ENCODE data around the gene CITED4. TPM values are rescaled to one million over a fixed set of nuclear protein-coding genes. Genes with fewer than 3 reads are reported as not detected.

Gene CITED4
- total RNA-seq, 5 donors from 2014 or later (not counting 1 experiment from before 2014, with no cell fraction given), result 23.4 to 37.0 (median 28.4) TPM

- Histone ChIP-seq H3K27ac (ENCODE audit: low read length) (no peak overlapping the region), H3K36me3 (ENCODE audit: control insufficient read depth in 2 of 2, extremely low read depth in 1 of 2, insufficient read depth in 1 of 2, low read length in 1 of 2) (no peaks in the 10 kb centered on the region), H3K27me3 (replicated peaks in 1 of 2; ENCODE audit: control insufficient read depth in 2 of 2, extremely low read depth in 1 of 2, insufficient read depth in 2 of 2, low read length in 1 of 2) (peaks cover 2 to 48% of the 10 kb centered on the region in 2 experiments), H3K9me3 (no peaks in the 10 kb centered on the region), H3K4me3 (ENCODE audit: control insufficient read depth in 1 of 2, extremely low read depth in 1 of 2, low read length in 1 of 2) (no peak overlapping the region), H3K4me1 (ENCODE audit: control insufficient read depth in 1 of 2, extremely low read depth in 1 of 2, insufficient read depth in 2 of 2, low read length in 2 of 2) (peaks cover 0 to 4% of the 10 kb centered on the region in 2 experiments)
- ChIA-PET POLR2A (no interaction called here), CTCF (no interaction called here)
- no peak for DNase-seq
- no peak for ATAC-seq (replicated peaks in 1 of 4)
- H3K9me3 Mint-ChIP-seq, result no peaks in the 10 kb centered on the region
- H3K36me3 Mint-ChIP-seq, result no peaks in the 10 kb centered on the region
- H3K27me3 Mint-ChIP-seq, result peaks cover 41 to 48% of the 10 kb centered on the region in 2 donors
- peaks cover 3 to 13% (median 6%) of the 10 kb centered on the region in 3 donors for H3K4me1 Mint-ChIP-seq
- H3K27ac Mint-ChIP-seq, result no peak overlapping the region
- H3K4me3 Mint-ChIP-seq, result no peak overlapping the region
- WGBS (ENCODE audit: insufficient coverage), result 88% methylated on average over 6 of the region's 6 CpGs
These were observed 25.5 kb upstream of the CITED4 start for GRCh38 chr1:40887652-40888051.

DNA sequence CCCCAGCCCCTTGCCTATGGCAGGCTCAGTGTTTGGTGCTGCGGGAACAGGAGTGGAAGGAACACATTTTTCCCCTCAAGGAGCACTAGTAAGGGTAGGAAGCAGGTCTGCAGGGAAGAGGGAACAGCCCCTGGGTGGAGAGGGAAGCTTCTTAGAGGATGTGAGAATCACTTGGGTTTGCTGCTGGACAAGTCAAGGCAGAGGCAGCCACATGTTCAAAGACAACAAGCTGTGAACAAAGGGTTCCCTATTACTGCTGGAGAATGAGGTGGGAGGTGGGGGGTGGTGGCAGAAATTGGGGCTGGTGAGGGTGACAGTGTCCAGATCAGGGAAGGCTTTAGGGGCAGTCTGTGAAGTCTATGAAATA, 24.8 kb upstream of the CITED4 start:
- Histone ChIP-seq H3K36me3 (ENCODE audit: control insufficient read depth in 2 of 2, extremely low read depth in 1 of 2, insufficient read depth in 1 of 2, low read length in 1 of 2) (no peaks in the 10 kb centered on the region), H3K27ac (ENCODE audit: low read length) (no peak overlapping the region), H3K27me3 (replicated peaks in 1 of 2; ENCODE audit: control insufficient read depth in 2 of 2, extremely low read depth in 1 of 2, insufficient read depth in 2 of 2, low read length in 1 of 2) (peaks cover 2 to 53% of the 10 kb centered on the region in 2 experiments), H3K4me1 (ENCODE audit: control insufficient read depth in 1 of 2, extremely low read depth in 1 of 2, insufficient read depth in 2 of 2, low read length in 2 of 2) (peaks cover 0 to 4% of the 10 kb centered on the region in 2 experiments), H3K4me3 (ENCODE audit: control insufficient read depth in 1 of 2, extremely low read depth in 1 of 2, low read length in 1 of 2) (no peak overlapping the region), H3K9me3 (no peaks in the 10 kb centered on the region)
- Mint-ChIP-seq H3K4me3 (no peak overlapping the region), H3K4me1 (peaks cover 3 to 13% (median 6%) of the 10 kb centered on the region in 3 donors), H3K36me3 (no peaks in the 10 kb centered on the region), H3K27me3 (peaks cover 44 to 52% of the 10 kb centered on the region in 2 donors), H3K9me3 (no peaks in the 10 kb centered on the region), H3K27ac (no peak overlapping the region)
- CTCF ChIA-PET, result no interaction called here
- no peak for DNase-seq
- WGBS (ENCODE audit: insufficient coverage), result no CpG with 5 or more reads among the region's 1 CpG
- POLR2A ChIA-PET, result interaction anchor here in 1 of 2 donors (0.6 kb wide), 1 partner anchor 411 kb away, joined by 6 read pairs; no protein-coding TSS in a partner anchor
- ATAC-seq (replicated peaks in 1 of 4), result no peak

- Mint-ChIP-seq H3K36me3 (no peaks in the 10 kb centered on the region), H3K4me1 (peaks cover 3 to 13% (median 6%) of the 10 kb centered on the region in 3 donors), H3K27me3 (peaks cover 44 to 53% of the 10 kb centered on the region in 2 donors), H3K9me3 (no peaks in the 10 kb centered on the region), H3K27ac (peak overlapping the region in 1 of 2 donors; percentile 8), H3K4me3 (peak overlapping the region in 1 of 3 donors; percentile 9)
- Histone ChIP-seq H3K36me3 (ENCODE audit: control insufficient read depth in 2 of 2, extremely low read depth in 1 of 2, insufficient read depth in 1 of 2, low read length in 1 of 2) (no peaks in the 10 kb centered on the region), H3K4me3 (ENCODE audit: control insufficient read depth in 1 of 2, extremely low read depth in 1 of 2, low read length in 1 of 2) (no peak overlapping the region), H3K9me3 (no peaks in the 10 kb centered on the region), H3K27ac (ENCODE audit: low read length) (no peak overlapping the region), H3K4me1 (ENCODE audit: control insufficient read depth in 1 of 2, extremely low read depth in 1 of 2, insufficient read depth in 2 of 2, low read length in 2 of 2) (peaks cover 0 to 4% of the 10 kb centered on the region in 2 experiments), H3K27me3 (replicated peaks in 1 of 2; ENCODE audit: control insufficient read depth in 2 of 2, extremely low read depth in 1 of 2, insufficient read depth in 2 of 2, low read length in 1 of 2) (peaks cover 2 to 57% of the 10 kb centered on the region in 2 experiments)
- 67% methylated on average over 3 of the region's 7 CpGs for WGBS (ENCODE audit: insufficient coverage)
- POLR2A ChIA-PET, result interaction anchor here in 1 of 2 donors (0.6 kb wide), 1 partner anchor 411 kb away, joined by 6 read pairs; no protein-coding TSS in a partner anchor
- no peak for DNase-seq
- ATAC-seq (replicated peaks in 1 of 4), result no peak
- CTCF ChIA-PET, result no interaction called here
These were observed 24.3 kb upstream of the CITED4 start for GRCh38 chr1:40886318-40887011.

DNA sequence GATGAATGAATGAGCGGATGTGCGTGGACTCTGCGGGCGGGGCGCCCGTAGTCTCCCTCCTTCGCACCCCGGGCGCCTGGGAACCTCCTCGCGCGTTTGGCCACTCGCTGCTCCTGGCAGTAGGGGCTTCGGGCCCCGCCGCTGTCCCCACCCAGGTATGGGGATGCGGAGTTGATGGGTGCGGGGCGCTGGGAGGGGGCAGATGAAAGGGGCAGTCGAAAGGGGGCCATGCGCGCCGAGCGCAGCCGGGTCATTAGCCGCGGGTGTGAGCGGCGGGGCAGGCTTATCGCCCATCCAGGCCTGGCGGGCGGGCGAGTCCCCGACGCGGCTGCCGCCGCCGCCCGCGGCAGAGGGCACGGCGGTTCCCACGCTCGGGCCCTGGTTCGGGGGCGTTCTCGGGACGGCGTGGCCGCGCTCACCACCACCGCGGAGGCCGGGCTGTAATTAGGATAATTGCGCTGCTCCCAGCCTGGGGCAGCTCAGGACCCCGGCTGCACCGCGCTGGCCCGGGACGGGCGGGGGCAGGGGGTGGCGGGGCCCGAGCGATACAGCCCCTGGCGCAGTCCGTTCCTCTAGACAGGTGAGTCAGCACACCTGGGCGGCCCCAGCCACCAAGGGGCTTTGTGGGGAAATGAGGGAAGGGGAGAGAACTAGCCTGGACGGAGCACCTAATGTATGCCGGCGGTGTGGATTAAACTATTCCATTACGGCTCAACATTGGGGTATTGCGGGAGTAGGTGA, 22.1 kb upstream of the CITED4 start:
- DNase-seq (no peak), ATAC-seq (replicated peaks in 1 of 4) (peak in 2 of 4 experiments; percentile 13 to 16)
- peaks cover 3 to 13% (median 6%) of the 10 kb centered on the region in 3 donors for H3K4me1 Mint-ChIP-seq
- H3K27ac Mint-ChIP-seq, result no peak overlapping the region
- no peaks in the 10 kb centered on the region for H3K9me3 ChIP-seq
- no peaks in the 10 kb centered on the region for H3K36me3 ChIP-seq (ENCODE audit: control insufficient read depth in 2 of 2, extremely low read depth in 1 of 2, insufficient read depth in 1 of 2, low read length in 1 of 2)
- H3K36me3 Mint-ChIP-seq, result no peaks in the 10 kb centered on the region
- no peak overlapping the region for H3K4me3 ChIP-seq (ENCODE audit: control insufficient read depth in 1 of 2, extremely low read depth in 1 of 2, low read length in 1 of 2)
- POLR2A ChIA-PET, result no interaction called here
- WGBS (ENCODE audit: insufficient coverage), result 27% methylated on average over 62 of the region's 73 CpGs
- H3K9me3 Mint-ChIP-seq, result no peaks in the 10 kb centered on the region
- H3K27ac ChIP-seq (ENCODE audit: low read length), result no peak overlapping the region
- H3K27me3 Mint-ChIP-seq, result peaks cover 51 to 54% of the 10 kb centered on the region in 2 donors
- H3K4me3 Mint-ChIP-seq, result peak overlapping the region in 2 of 3 donors; percentile 19 to 60
- H3K4me1 ChIP-seq (ENCODE audit: control insufficient read depth in 1 of 2, extremely low read depth in 1 of 2, insufficient read depth in 2 of 2, low read length in 2 of 2), result peaks cover 0 to 4% of the 10 kb centered on the region in 2 experiments
- peaks cover 2 to 61% of the 10 kb centered on the region in 2 experiments for H3K27me3 ChIP-seq (replicated peaks in 1 of 2; ENCODE audit: control insufficient read depth in 2 of 2, extremely low read depth in 1 of 2, insufficient read depth in 2 of 2, low read length in 1 of 2)
- CTCF ChIA-PET, result no interaction called here

- no peak overlapping the region for H3K4me3 Mint-ChIP-seq
- Histone ChIP-seq H3K4me1 (ENCODE audit: control insufficient read depth in 1 of 2, extremely low read depth in 1 of 2, insufficient read depth in 2 of 2, low read length in 2 of 2) (peaks cover 0 to 18% of the 10 kb centered on the region in 2 experiments), H3K36me3 (ENCODE audit: control insufficient read depth in 2 of 2, extremely low read depth in 1 of 2, insufficient read depth in 1 of 2, low read length in 1 of 2) (no peaks in the 10 kb centered on the region), H3K9me3 (no peaks in the 10 kb centered on the region), H3K4me3 (ENCODE audit: control insufficient read depth in 1 of 2, extremely low read depth in 1 of 2, low read length in 1 of 2) (no peak overlapping the region), H3K27me3 (replicated peaks in 1 of 2; ENCODE audit: control insufficient read depth in 2 of 2, extremely low read depth in 1 of 2, insufficient read depth in 2 of 2, low read length in 1 of 2) (peaks cover 0 to 43% of the 10 kb centered on the region in 2 experiments), H3K27ac (ENCODE audit: low read length) (no peak overlapping the region)
- WGBS (ENCODE audit: insufficient coverage), result 92% methylated on average over 2 of the region's 6 CpGs
- DNase-seq (no peak), ATAC-seq (replicated peaks in 1 of 4) (no peak)
- H3K9me3 Mint-ChIP-seq, result peaks cover 0 to 5% (median 4%) of the 10 kb centered on the region in 3 donors
- no peak overlapping the region for H3K27ac Mint-ChIP-seq
- peaks cover 30 to 33% of the 10 kb centered on the region in 2 donors for H3K27me3 Mint-ChIP-seq
- no peaks in the 10 kb centered on the region for H3K36me3 Mint-ChIP-seq
- peaks cover 8 to 23% (median 15%) of the 10 kb centered on the region in 3 donors for H3K4me1 Mint-ChIP-seq
- POLR2A ChIA-PET, result no interaction called here
- CTCF ChIA-PET, result no interaction called here
These were observed 18.8 kb upstream of the CITED4 start for GRCh38 chr1:40880813-40881549.

Data from T-cell (primary cell).